Trophoblast cell (in vitro differentiated cells and primary cell): Measurements from ENCODE around the gene BCL2L2.

ENCODE experiments used
- DNase-seq, 2 donors: peaks; one replicate each; pipeline ENCODE4 v3.0.0-alpha.2; 2016
- H2AFZ ChIP-seq: 2 replicates; pipeline ENCODE4 v1.6.1; 2013; ENCODE audit warnings: low read length, moderate library complexity, mild to moderate bottlenecking; ENCODE audit not compliant: insufficient read depth, poor library complexity
- H2AK5ac ChIP-seq: 2 replicates; pipeline ENCODE4 v1.6.1; 2013; ENCODE audit warnings: mild to moderate bottlenecking, low read length
- H2BK120ac ChIP-seq: 2 replicates; pipeline ENCODE4 v1.6.1; 2013; ENCODE audit warnings: low read length, mild to moderate bottlenecking, moderate library complexity; ENCODE audit not compliant: insufficient read depth, poor library complexity
- H2BK12ac ChIP-seq: 2 replicates; pipeline ENCODE4 v1.6.1; 2013; ENCODE audit warnings: mild to moderate bottlenecking, low read length, moderate library complexity
- H2BK5ac ChIP-seq: 2 replicates; pipeline ENCODE4 v1.6.1; 2013; ENCODE audit warnings: low read length, low read depth, moderate library complexity, mild to moderate bottlenecking; ENCODE audit not compliant: poor library complexity
- H3K14ac ChIP-seq: 2 replicates; pipeline ENCODE4 v1.6.1; 2013; ENCODE audit warnings: mild to moderate bottlenecking, low read length
- H3K18ac ChIP-seq: 2 replicates; pipeline ENCODE4 v1.6.1; 2013; ENCODE audit warnings: mild to moderate bottlenecking, low read length
- H3K23ac ChIP-seq: 2 replicates; pipeline ENCODE4 v1.6.1; 2013; ENCODE audit warnings: low read length
- H3K27ac ChIP-seq: 2 replicates; pipeline ENCODE4 v1.5.1; 2013; ENCODE audit warnings: low read depth, mild to moderate bottlenecking, inconsistent platforms, low read length, moderate library complexity
- H3K27me3 ChIP-seq: 2 replicates; pipeline ENCODE4 v1.6.1; 2013; ENCODE audit warnings: inconsistent platforms, mild to moderate bottlenecking, low read length, moderate library complexity; ENCODE audit not compliant: insufficient read depth
- H3K36me3 ChIP-seq, 2 experiments: 1 replicate in 1 of 2; 2 replicates in 1 of 2; pipeline ENCODE4 v1.6.1; 2013; ENCODE audit warnings: low read length in 2 of 2, mild to moderate bottlenecking in 2 of 2, moderate library complexity in 1 of 2; ENCODE audit not compliant: insufficient read depth in 2 of 2, control insufficient read depth in 1 of 2
- H3K4ac ChIP-seq: 2 replicates; pipeline ENCODE4 v1.6.1; 2013; ENCODE audit warnings: low read depth, mild to moderate bottlenecking, low read length, moderate library complexity
- H3K4me1 ChIP-seq, 2 experiments: 1 replicate in 1 of 2; 2 replicates in 1 of 2; pipeline ENCODE4 v1.6.1; 2013; ENCODE audit warnings: low read length in 2 of 2, mild to moderate bottlenecking in 2 of 2, moderate library complexity in 1 of 2; ENCODE audit not compliant: insufficient read depth in 2 of 2, control insufficient read depth in 1 of 2
- H3K4me2 ChIP-seq: 2 replicates; pipeline ENCODE4 v1.6.1; 2013; ENCODE audit warnings: inconsistent platforms, mild to moderate bottlenecking, low read length, moderate library complexity
- H3K4me3 ChIP-seq: 2 replicates; pipeline ENCODE4 v1.5.1; 2013; ENCODE audit warnings: mild to moderate bottlenecking, low read depth, low read length, inconsistent platforms
- H3K79me1 ChIP-seq: one replicate; pipeline ENCODE4 v1.6.1; 2013; ENCODE audit warnings: low read length
- H3K79me2 ChIP-seq: 2 replicates; pipeline ENCODE4 v1.6.1; 2013; ENCODE audit warnings: low read length, mild to moderate bottlenecking; ENCODE audit not compliant: control insufficient read depth, insufficient read depth, poor library complexity
- H3K9ac ChIP-seq: 2 replicates; pipeline ENCODE4 v1.6.1; 2013; ENCODE audit warnings: mild to moderate bottlenecking, low read length
- H3K9me3 ChIP-seq: 2 replicates; pipeline ENCODE4 v1.6.1; 2013; ENCODE audit warnings: low read depth, mild to moderate bottlenecking, control low read depth, inconsistent platforms, low read length; ENCODE audit not compliant: insufficient read depth
- H4K12ac ChIP-seq: 2 replicates; pipeline ENCODE4 v1.6.1; 2013; ENCODE audit warnings: low read depth, mild to moderate bottlenecking, low read length, moderate library complexity
- H4K8ac ChIP-seq: 2 replicates; pipeline ENCODE4 v1.6.1; 2013; ENCODE audit warnings: low read depth, mild to moderate bottlenecking, low read length, moderate library complexity
- H4K91ac ChIP-seq: one replicate; pipeline ENCODE4 v1.6.1; 2013; ENCODE audit warnings: low read depth, mild to moderate bottlenecking, low read length, moderate library complexity
- WGBS: extraction: QIAGEN DNeasy Blood & Tissue Kit; methylation state at CpG from one replicate; pipeline ENCODE4 v1.1.7; 2013; ENCODE audit warnings: missing lambda C conversion rate; ENCODE audit not compliant: insufficient read length, insufficient coverage; ENCODE audit errors: extremely low coverage; 5-methylcytosine and 5-hydroxymethylcytosine counted together

The BCL2L2 gene

DNA sequence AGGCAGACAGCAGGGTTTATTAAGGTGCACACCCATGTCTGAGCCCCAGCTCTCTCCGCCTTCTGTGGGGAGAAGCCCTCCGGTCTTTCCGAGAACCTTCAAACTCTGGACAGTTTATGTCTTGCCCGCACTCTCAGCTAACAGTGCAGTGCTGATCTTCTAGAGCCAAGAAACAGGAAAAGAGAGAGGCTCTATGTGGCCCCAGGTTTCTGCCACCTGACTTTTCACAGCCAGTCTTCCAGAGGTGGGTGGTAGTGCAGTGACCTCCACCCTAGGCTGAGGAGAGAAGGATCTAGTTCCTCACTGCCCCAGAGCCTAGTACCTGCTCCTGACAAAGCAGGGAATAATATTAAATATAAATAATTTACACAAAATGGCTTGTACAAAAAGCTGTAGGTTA, 50.0 kb downstream of the BCL2L2 start:
- H2AFZ ChIP-seq: no peak overlapping the region
- H3K4ac ChIP-seq: no peak overlapping the region
- H2BK120ac ChIP-seq: no peak overlapping the region
- no peak overlapping the region for H2BK12ac ChIP-seq
- no peak overlapping the region for H3K14ac ChIP-seq
- no peak overlapping the region for H4K91ac ChIP-seq
- peaks cover 6 to 15% of the 10 kb centered on the region in 2 experiments for H3K4me1 ChIP-seq
- H2BK5ac ChIP-seq: no peak overlapping the region
- H3K27ac ChIP-seq: no peak overlapping the region
- H3K79me1 ChIP-seq: peaks cover 5% of the 10 kb centered on the region
- no peaks in the 10 kb centered on the region for H3K27me3 ChIP-seq
- no peak overlapping the region for H2AK5ac ChIP-seq
- no peak overlapping the region for H3K23ac ChIP-seq
- H3K4me2 ChIP-seq: no peak overlapping the region
- no peak overlapping the region for H3K4me3 ChIP-seq
- H3K9ac ChIP-seq: no peak overlapping the region
- H4K8ac ChIP-seq: no peak overlapping the region
- no CpG with 5 or more reads among the region's 4 CpGs for WGBS
- H3K18ac ChIP-seq: no peak overlapping the region
- no peaks in the 10 kb centered on the region for H3K9me3 ChIP-seq
- no peak overlapping the region for H4K12ac ChIP-seq
- no peaks in the 10 kb centered on the region for H3K79me2 ChIP-seq
- no peak for DNase-seq
- H3K36me3 ChIP-seq: peaks cover 35 to 43% of the 10 kb centered on the region in 2 experiments

DNA sequence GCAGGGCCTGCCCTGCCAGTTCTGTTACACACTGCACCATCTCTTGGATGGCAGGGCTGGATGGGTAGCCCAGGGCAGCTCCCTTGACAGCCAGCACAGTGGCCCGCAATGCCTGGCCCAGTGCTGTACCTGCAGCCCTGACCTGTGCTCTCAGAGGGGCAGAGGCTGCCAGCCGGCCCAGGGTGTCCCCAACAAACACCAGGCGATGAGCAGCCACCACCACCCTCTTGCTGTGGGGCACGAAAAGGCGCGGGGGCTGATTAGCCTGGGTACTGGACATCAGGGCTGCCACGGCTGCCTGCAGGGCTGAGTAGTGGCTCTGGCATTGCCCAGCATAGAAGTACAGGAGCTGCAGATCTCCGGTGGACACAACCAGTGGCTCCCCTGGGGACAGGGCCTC, 50.6 kb downstream of the BCL2L2 start:
- Histone ChIP-seq H3K23ac (no peak overlapping the region), H3K18ac (no peak overlapping the region), H2AFZ (no peak overlapping the region), H3K4me2 (no peak overlapping the region), H4K8ac (no peak overlapping the region), H3K27me3 (no peaks in the 10 kb centered on the region), H3K79me1 (peaks cover 4% of the 10 kb centered on the region), H3K14ac (no peak overlapping the region), H3K4ac (no peak overlapping the region), H2BK120ac (no peak overlapping the region), H3K4me1 (peaks cover 2 to 10% of the 10 kb centered on the region in 2 experiments), H3K36me3 (peaks cover 35 to 43% of the 10 kb centered on the region in 2 experiments), H2AK5ac (no peak overlapping the region), H3K9me3 (no peaks in the 10 kb centered on the region), H3K27ac (no peak overlapping the region), H2BK12ac (no peak overlapping the region), H4K91ac (no peak overlapping the region), H2BK5ac (no peak overlapping the region), H3K4me3 (no peak overlapping the region), H3K79me2 (no peaks in the 10 kb centered on the region), H3K9ac (no peak overlapping the region), H4K12ac (no peak overlapping the region)
- WGBS: no CpG with 5 or more reads among the region's 8 CpGs
- no peak for DNase-seq

DNA sequence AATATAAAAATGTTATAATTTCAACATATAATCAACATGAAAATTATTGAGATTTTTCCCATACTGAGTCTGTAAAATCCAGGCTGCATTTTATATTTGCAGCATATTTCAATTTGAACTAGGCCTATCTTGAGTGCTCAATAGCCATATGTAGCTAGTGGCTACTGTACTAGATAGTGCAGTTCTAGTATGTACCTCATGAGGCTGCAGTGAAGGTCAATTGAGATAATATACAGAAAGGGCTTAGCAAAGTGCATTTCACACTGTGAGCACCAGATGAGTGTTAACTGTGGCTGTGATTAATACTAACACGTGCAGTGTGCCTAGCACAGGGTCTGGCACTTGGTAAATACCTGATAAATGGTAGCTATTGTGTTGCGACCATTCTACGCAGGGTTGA, 51.4 kb downstream of the BCL2L2 start:
- Histone ChIP-seq H3K9ac (no peak overlapping the region), H2BK12ac (no peak overlapping the region), H3K4ac (no peak overlapping the region), H3K23ac (no peak overlapping the region), H4K91ac (no peak overlapping the region), H4K8ac (no peak overlapping the region), H2AK5ac (no peak overlapping the region), H3K27me3 (no peaks in the 10 kb centered on the region), H3K27ac (no peak overlapping the region), H3K9me3 (no peaks in the 10 kb centered on the region), H3K79me1 (no peaks in the 10 kb centered on the region), H3K36me3 (peaks cover 35 to 43% of the 10 kb centered on the region in 2 experiments), H3K4me2 (no peak overlapping the region), H3K14ac (no peak overlapping the region), H2BK120ac (no peak overlapping the region), H4K12ac (no peak overlapping the region), H3K79me2 (no peaks in the 10 kb centered on the region), H3K4me1 (peaks cover 2 to 8% of the 10 kb centered on the region in 2 experiments), H2AFZ (no peak overlapping the region), H3K18ac (no peak overlapping the region), H3K4me3 (no peak overlapping the region), H2BK5ac (no peak overlapping the region)
- no peak for DNase-seq
- no CpG with 5 or more reads among the region's 3 CpGs for WGBS

DNA sequence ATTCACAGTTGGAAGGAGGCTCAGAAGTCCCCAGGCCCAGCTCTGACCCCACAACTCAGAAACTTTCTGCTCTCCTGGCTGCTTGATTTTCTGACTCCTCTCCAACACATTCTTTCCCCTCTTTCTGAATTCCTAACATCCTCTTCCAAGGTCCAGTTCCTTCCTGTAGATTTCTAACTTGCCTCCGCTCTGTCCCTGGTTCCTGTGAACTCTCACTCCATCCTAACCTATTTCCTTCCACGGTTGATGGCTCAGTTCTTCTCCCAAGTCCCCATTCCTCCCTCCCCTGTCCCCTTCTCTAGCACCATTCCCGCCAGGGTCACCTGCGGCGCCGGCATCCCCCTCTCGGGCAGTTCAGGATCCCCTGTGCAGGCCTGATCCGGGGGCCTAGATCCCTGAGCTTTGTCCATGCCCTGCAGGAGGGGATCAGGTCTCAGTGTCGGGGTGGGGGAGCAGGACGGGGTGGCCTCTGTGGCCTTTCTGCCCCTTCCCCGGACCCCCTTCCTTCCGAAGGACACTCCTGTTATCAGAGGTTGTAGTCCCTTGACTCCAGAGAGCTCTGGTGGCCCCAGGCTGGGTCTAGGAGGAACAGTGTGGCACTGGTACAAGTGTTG, 52.0 kb downstream of the BCL2L2 start:
- Histone ChIP-seq H3K4me2 (no peak overlapping the region), H3K79me1 (no peaks in the 10 kb centered on the region), H2AFZ (no peak overlapping the region), H4K91ac (no peak overlapping the region), H3K9me3 (no peaks in the 10 kb centered on the region), H3K4ac (no peak overlapping the region), H4K12ac (no peak overlapping the region), H3K4me1 (peaks cover 0 to 3% of the 10 kb centered on the region in 2 experiments), H2BK120ac (no peak overlapping the region), H3K36me3 (peaks cover 36 to 43% of the 10 kb centered on the region in 2 experiments), H3K79me2 (no peaks in the 10 kb centered on the region), H3K14ac (no peak overlapping the region), H2BK5ac (no peak overlapping the region), H2AK5ac (no peak overlapping the region), H2BK12ac (no peak overlapping the region), H3K27ac (no peak overlapping the region), H3K23ac (no peak overlapping the region), H3K27me3 (no peaks in the 10 kb centered on the region), H3K18ac (no peak overlapping the region), H4K8ac (no peak overlapping the region), H3K9ac (no peak overlapping the region), H3K4me3 (no peak overlapping the region)
- no peak for DNase-seq
- no CpG with 5 or more reads among the region's 12 CpGs for WGBS
